HepG2 (cell line): ENCODE results near the gene NLRC5.

Source experiments
- CBX5 ChIP-seq: sonication (generic); formaldehyde crosslinking; IDR thresholded peaks from 2 replicates; pipeline ENCODE4 v1.4.0; 2020; ENCODE audit warnings: missing genetic modification reagents, borderline replicate concordance
- CTCF ChIP-seq: sonication (generic); formaldehyde crosslinking; IDR thresholded peaks from 2 replicates; pipeline ENCODE4 v1.5.0; 2020; ENCODE audit warnings: mild to moderate bottlenecking, missing genetic modification reagents, moderate library complexity
- EHMT2 ChIP-seq: fragments of 200-600 bp; sonication (generic); IDR thresholded peaks from 2 replicates; pipeline ENCODE4 v1.7.0; 2017; ENCODE audit warnings: antibody characterized with exemption, low read depth, low read length, borderline replicate concordance
- EZH2 ChIP-seq: conservative IDR thresholded peaks from 2 replicates; pipeline ENCODE4 v1.6.1; 2012; ENCODE audit warnings: mild to moderate bottlenecking, low read depth, low read length, moderate library complexity
- FOXJ3 ChIP-seq: sonication (generic); formaldehyde crosslinking; IDR thresholded peaks from 2 replicates; pipeline ENCODE4 v1.4.0; 2020; ENCODE audit warnings: missing genetic modification reagents, mild to moderate bottlenecking, borderline replicate concordance
- GABPA ChIP-seq, 2 experiments: IDR thresholded peaks; 2 replicates each; pipeline ENCODE4 v1.6.1; 2011 to 2016; ENCODE audit warnings: low read depth in 2 of 2, low read length in 1 of 2, missing biosample characterization in 1 of 2, missing genetic modification characterization in 1 of 2
- HDAC2 ChIP-seq: sonication (generic); formaldehyde crosslinking; IDR thresholded peaks from 2 replicates; pipeline ENCODE4 v1.4.0; 2020; ENCODE audit warnings: missing genetic modification reagents
- RAD51 ChIP-seq: fragments of 450-650 bp; IDR thresholded peaks from 2 replicates; pipeline ENCODE4 v1.6.1; 2016; ENCODE audit warnings: borderline replicate concordance
- SIN3A ChIP-seq: IDR thresholded peaks from 2 replicates; pipeline ENCODE4 v1.6.1; 2011; ENCODE audit warnings: low read depth, mild to moderate bottlenecking, control low read depth, low read length, borderline replicate concordance
- SP2 ChIP-seq: sonication (generic); formaldehyde crosslinking; IDR thresholded peaks from 2 replicates; pipeline ENCODE4 v1.5.1; 2020; ENCODE audit warnings: mild to moderate bottlenecking, missing genetic modification reagents
- ZNF292 ChIP-seq: sonication (generic); formaldehyde crosslinking; IDR thresholded peaks from 2 replicates; pipeline ENCODE4 v1.8.1; 2022; ENCODE audit warnings: mild to moderate bottlenecking, low read depth, missing genetic modification reagents, borderline replicate concordance
- ZSCAN20 ChIP-seq: sonication (generic); formaldehyde crosslinking; IDR thresholded peaks from 2 replicates; pipeline ENCODE4 v1.4.0; 2020; ENCODE audit warnings: missing genetic modification reagents, mild to moderate bottlenecking, borderline replicate concordance
- TF ChIP-seq, protein P1 (sequence below): sonication (generic); formaldehyde crosslinking; IDR thresholded peaks from 2 replicates; pipeline ENCODE4 v1.5.0; 2020; ENCODE audit warnings: missing genetic modification reagents, mild to moderate bottlenecking, borderline replicate concordance
- TF ChIP-seq, protein P2 (sequence below): IDR thresholded peaks from 2 replicates; pipeline ENCODE4 v1.4.0; 2020; ENCODE audit warnings: mild to moderate bottlenecking, missing genetic modification reagents

DNA sequence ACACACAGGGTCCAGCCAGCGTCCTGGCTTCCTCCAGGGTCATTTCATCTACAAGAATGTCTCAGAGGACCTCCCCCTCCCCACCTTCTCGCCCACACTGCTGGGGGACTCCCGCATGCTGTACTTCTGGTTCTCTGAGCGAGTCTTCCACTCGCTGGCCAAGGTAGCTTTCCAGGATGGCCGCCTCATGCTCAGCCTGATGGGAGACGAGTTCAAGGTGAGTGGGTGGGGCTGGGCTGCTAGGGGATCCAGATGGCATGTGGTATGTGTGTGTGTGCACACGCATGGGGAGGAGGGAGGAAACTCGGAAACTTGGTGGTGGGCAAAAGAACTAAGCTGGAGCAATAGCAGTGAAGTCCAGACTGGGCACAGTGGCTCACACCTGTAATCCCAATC lies 16.1 kb upstream of the NLRC5 start:
- no peak for TF ChIP-seq ZNF292 (CRISPR knock-in tag)
- TF ChIP-seq FOXJ3 = no peak
- no peak for TF ChIP-seq EZH2
- no peak for TF ChIP-seq RAD51
- no peak for TF ChIP-seq CTCF
- TF ChIP-seq, protein P1, sequence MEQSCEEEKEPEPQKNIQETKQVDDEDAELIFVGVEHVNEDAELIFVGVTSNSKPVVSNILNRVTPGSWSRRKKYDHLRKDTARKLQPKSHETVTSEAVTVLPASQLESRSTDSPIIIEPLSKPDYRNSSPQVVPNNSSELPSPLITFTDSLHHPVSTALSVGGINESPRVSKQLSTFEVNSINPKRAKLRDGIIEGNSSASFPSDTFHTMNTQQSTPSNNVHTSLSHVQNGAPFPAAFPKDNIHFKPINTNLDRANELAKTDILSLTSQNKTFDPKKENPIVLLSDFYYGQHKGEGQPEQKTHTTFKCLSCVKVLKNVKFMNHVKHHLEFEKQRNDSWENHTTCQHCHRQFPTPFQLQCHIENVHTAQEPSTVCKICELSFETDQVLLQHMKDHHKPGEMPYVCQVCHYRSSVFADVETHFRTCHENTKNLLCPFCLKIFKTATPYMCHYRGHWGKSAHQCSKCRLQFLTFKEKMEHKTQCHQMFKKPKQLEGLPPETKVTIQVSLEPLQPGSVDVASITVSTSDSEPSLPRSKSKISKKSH = no peak
- TF ChIP-seq HDAC2 = peak; percentile 55; the same call in 1 of the 2 replicates
- no peak for TF ChIP-seq SIN3A
- no peak for TF ChIP-seq GABPA (IDR thresholded peaks at IDR 0.05; ENCODE audit: low read depth, low read length)
- TF ChIP-seq GABPA (CRISPR knock-in tag; IDR thresholded peaks at IDR 0.05; ENCODE audit: low read depth) = no peak
- no peak for TF ChIP-seq EHMT2
- TF ChIP-seq SP2 (CRISPR knock-in tag) = no peak
- TF ChIP-seq ZSCAN20 (CRISPR knock-in tag) = no peak
- TF ChIP-seq, protein P2, sequence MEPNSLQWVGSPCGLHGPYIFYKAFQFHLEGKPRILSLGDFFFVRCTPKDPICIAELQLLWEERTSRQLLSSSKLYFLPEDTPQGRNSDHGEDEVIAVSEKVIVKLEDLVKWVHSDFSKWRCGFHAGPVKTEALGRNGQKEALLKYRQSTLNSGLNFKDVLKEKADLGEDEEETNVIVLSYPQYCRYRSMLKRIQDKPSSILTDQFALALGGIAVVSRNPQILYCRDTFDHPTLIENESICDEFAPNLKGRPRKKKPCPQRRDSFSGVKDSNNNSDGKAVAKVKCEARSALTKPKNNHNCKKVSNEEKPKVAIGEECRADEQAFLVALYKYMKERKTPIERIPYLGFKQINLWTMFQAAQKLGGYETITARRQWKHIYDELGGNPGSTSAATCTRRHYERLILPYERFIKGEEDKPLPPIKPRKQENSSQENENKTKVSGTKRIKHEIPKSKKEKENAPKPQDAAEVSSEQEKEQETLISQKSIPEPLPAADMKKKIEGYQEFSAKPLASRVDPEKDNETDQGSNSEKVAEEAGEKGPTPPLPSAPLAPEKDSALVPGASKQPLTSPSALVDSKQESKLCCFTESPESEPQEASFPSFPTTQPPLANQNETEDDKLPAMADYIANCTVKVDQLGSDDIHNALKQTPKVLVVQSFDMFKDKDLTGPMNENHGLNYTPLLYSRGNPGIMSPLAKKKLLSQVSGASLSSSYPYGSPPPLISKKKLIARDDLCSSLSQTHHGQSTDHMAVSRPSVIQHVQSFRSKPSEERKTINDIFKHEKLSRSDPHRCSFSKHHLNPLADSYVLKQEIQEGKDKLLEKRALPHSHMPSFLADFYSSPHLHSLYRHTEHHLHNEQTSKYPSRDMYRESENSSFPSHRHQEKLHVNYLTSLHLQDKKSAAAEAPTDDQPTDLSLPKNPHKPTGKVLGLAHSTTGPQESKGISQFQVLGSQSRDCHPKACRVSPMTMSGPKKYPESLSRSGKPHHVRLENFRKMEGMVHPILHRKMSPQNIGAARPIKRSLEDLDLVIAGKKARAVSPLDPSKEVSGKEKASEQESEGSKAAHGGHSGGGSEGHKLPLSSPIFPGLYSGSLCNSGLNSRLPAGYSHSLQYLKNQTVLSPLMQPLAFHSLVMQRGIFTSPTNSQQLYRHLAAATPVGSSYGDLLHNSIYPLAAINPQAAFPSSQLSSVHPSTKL (CRISPR knock-in tag) = peak; percentile 73
- no peak for TF ChIP-seq CBX5 (CRISPR knock-in tag)
